Endothelial cell of umbilical vein (primary cell): Measurements from ENCODE around the gene NRG3. TPM values are rescaled to one million over a fixed set of nuclear protein-coding genes. Genes with fewer than 3 reads are reported as not detected.
"Not testable (repeated sequence)": the region's sequence is repeated elsewhere in the genome, so short reads cannot be mapped to it uniquely, and the experiment has no call there.

Source experiments
- BruUV-seq: library from RNA; stranded (reverse); fragments of 400-500 nt; replicated peaks from 2 replicates; lab custom pipeline; 2021; lab: Mats Ljungman, UMichigan
- CTCF ChIA-PET: fragments of 300-600, 350-600 bp; sonication (Branson Sonifier 250); formaldehyde crosslinking; loops from one replicate; lab custom pipeline; 2021; ENCODE audit warnings: antibody characterized with exemption, inconsistent platforms; lab: Charles Lee
- POLR2A ChIA-PET: fragments of 300-600, 350-600 bp; sonication (Branson Sonifier 250); formaldehyde crosslinking; loops from one replicate; lab custom pipeline; 2021; ENCODE audit warnings: antibody characterized with exemption, inconsistent platforms; lab: Charles Lee
- DNase-seq: peaks from one replicate; pipeline ENCODE4 v3.0.0-alpha.2; 2011; ENCODE audit warnings: low read depth, low spot score
- FAIRE-seq: peaks from 2 replicates; lab custom pipeline; 2011; peaks lifted over from hg19 to GRCh38; lab: Jason Lieb, UNC
- H2AFZ ChIP-seq: 2 replicates; pipeline ENCODE4 v1.6.0; 2012; ENCODE audit warnings: low read depth, low read length, control low read depth, inconsistent platforms
- H3K27ac ChIP-seq: 2 replicates; pipeline ENCODE4 v1.5.1; 2011; ENCODE audit warnings: low read depth, mild to moderate bottlenecking, control low read depth, low read length, moderate library complexity; ENCODE audit not compliant: insufficient read depth
- H3K27me3 ChIP-seq, 2 experiments: 2 replicates each; pipeline versions ENCODE4 v1.6.0 to v1.6.1; 2011; ENCODE audit warnings: low read length in 2 of 2, mixed read lengths in 1 of 2; ENCODE audit not compliant: control insufficient read depth in 2 of 2, insufficient read depth in 2 of 2
- H3K36me3 ChIP-seq, 2 experiments: 2 replicates in 1 of 2; 3 replicates in 1 of 2; pipeline ENCODE4 v1.5.1; 2011; ENCODE audit warnings: low read length in 2 of 2, mild to moderate bottlenecking in 1 of 2, moderate library complexity in 1 of 2; ENCODE audit not compliant: control insufficient read depth in 2 of 2, insufficient read depth in 2 of 2; ENCODE audit errors: extremely low read depth in 1 of 2
- H3K4me1 ChIP-seq: 3 replicates; pipeline ENCODE4 v1.5.1; 2011; ENCODE audit warnings: mild to moderate bottlenecking, low read length; ENCODE audit not compliant: control insufficient read depth, insufficient read depth; ENCODE audit errors: extremely low read depth
- H3K4me2 ChIP-seq: 2 replicates; pipeline ENCODE4 v1.6.1; 2011; ENCODE audit warnings: low read length, control low read depth, mixed read lengths; ENCODE audit not compliant: insufficient read depth
- H3K4me3 ChIP-seq, 3 experiments: fragments of 200-600 bp in 1 of 3; sonication (generic), shearing (Covaris generic) in 1 of 3; replicated peaks in 1 of 3; 2 replicates each; pipeline ENCODE4 v1.5.1; 2011 to 2016; ENCODE audit warnings: control low read depth in 3 of 3, low read length in 3 of 3, mild to moderate bottlenecking in 2 of 3, inconsistent platforms in 1 of 3, low read depth in 1 of 3, moderate library complexity in 1 of 3; ENCODE audit not compliant: insufficient read depth in 1 of 3
- H3K79me2 ChIP-seq: 2 replicates; pipeline ENCODE4 v1.6.0; 2012; ENCODE audit warnings: low read length, inconsistent platforms; ENCODE audit not compliant: control insufficient read depth, insufficient read depth
- H3K9ac ChIP-seq: replicated peaks from 2 replicates; pipeline ENCODE3; 2011; ENCODE audit warnings: low read length, control low read depth; ENCODE audit not compliant: insufficient read depth; ENCODE audit errors: extremely low read depth
- H3K9me1 ChIP-seq: replicated peaks from 3 replicates; pipeline ENCODE4 v1.6.0; 2011; ENCODE audit warnings: mild to moderate bottlenecking, low read length; ENCODE audit not compliant: control insufficient read depth, insufficient read depth; ENCODE audit errors: extremely low read depth
- H3K9me3 ChIP-seq: replicated peaks from 2 replicates; pipeline ENCODE4 v1.5.1; 2012; ENCODE audit warnings: low read length, inconsistent platforms; ENCODE audit not compliant: control insufficient read depth, insufficient read depth
- H4K20me1 ChIP-seq: replicated peaks from 2 replicates; pipeline ENCODE3; 2011; ENCODE audit warnings: mild to moderate bottlenecking, low read length; ENCODE audit not compliant: control insufficient read depth, insufficient read depth; ENCODE audit errors: extremely low read depth
- EZH2 ChIP-seq: IDR thresholded peaks from 2 replicates; pipeline ENCODE4 v1.6.1; 2012; ENCODE audit warnings: borderline replicate concordance, low read depth, mild to moderate bottlenecking, moderate library complexity, low read length, inconsistent platforms; ENCODE audit not compliant: severe bottlenecking
- FOS ChIP-seq: IDR thresholded peaks from 2 replicates; pipeline ENCODE4 v1.6.1; 2011; ENCODE audit warnings: mild to moderate bottlenecking, low read length, moderate library complexity, borderline replicate concordance; ENCODE audit not compliant: insufficient read depth
- GATA2 ChIP-seq: IDR thresholded peaks from 2 replicates; pipeline ENCODE4 v1.7.0; 2011; ENCODE audit warnings: low read depth, mild to moderate bottlenecking, moderate library complexity, mixed read lengths, low read length; ENCODE audit not compliant: insufficient read length, insufficient read depth
- JUN ChIP-seq: IDR thresholded peaks from 2 replicates; pipeline ENCODE4 v1.6.1; 2011; ENCODE audit warnings: borderline replicate concordance, low read depth; ENCODE audit not compliant: insufficient read length, insufficient read depth
- MYC ChIP-seq: IDR thresholded peaks from one replicate; pipeline ENCODE4 v1.6.1; 2011; ENCODE audit warnings: mild to moderate bottlenecking, low read depth, low read length
- POLR2A ChIP-seq: IDR thresholded peaks from 2 replicates; pipeline ENCODE4 v1.6.1; 2012; ENCODE audit warnings: low read depth, mild to moderate bottlenecking, control low read depth, low read length
- POLR2AphosphoS5 ChIP-seq: IDR thresholded peaks from 2 replicates; pipeline ENCODE4 v1.6.1; 2012; ENCODE audit warnings: low read depth, mild to moderate bottlenecking, control low read depth, low read length, moderate library complexity; ENCODE audit not compliant: insufficient read depth
- dilution Hi-C: fragments of 300-500 bp; cut with MboI; formaldehyde crosslinking; loops from one replicate; pipeline ENCODE4 v1.15.0; 2019; ENCODE audit warnings: low sequenced_read_pairs; ENCODE audit not compliant: extremely low pct_ligation_motif_present
- intact Hi-C: fragments of 100-400 bp; cut with micrococcal nuclease; formaldehyde crosslinking; loops from one replicate; pipeline ENCODE4 v1.10.0; 2022
- polyA plus RNA-seq, 4 experiments: library from polyadenylated mRNA; depleted of rRNA in 3 of 4; stranded (reverse) in 3 of 4; unstranded in 1 of 4; fragments of >200 nt; gene quantifications; 2 replicates each; pipeline versions ENCODE4 v1.2.1 to v1.2.3, GENCODE V29; 2011 to 2012; ENCODE audit warnings: missing spikeins in 1 of 4
- total RNA-seq: library from RNA; stranded (reverse); gene quantifications from 2 replicates; pipeline ENCODE4 v1.2.3, GENCODE V29; 2021
- TF ChIP-seq, protein P1 (sequence below): IDR thresholded peaks from 2 replicates; pipeline ENCODE4 v1.6.1; 2011; ENCODE audit not compliant: insufficient read depth, insufficient read length
- TF ChIP-seq, protein P2 (sequence below), 2 donors: IDR thresholded peaks; 1 replicate in 1 of 2; 2 replicates in 1 of 2; pipeline ENCODE4 v1.5.1; 2011; ENCODE audit warnings: low read length in 2 of 2, mild to moderate bottlenecking in 2 of 2, moderate library complexity in 2 of 2, control low read depth in 1 of 2, inconsistent platforms in 1 of 2, low read depth in 1 of 2; ENCODE audit not compliant: insufficient read depth in 1 of 2; ENCODE audit errors: extremely low read depth in 1 of 2

The NRG3 gene
- total and polyA plus RNA-seq, 2 donors (not counting 3 experiments of a cell fraction or from before 2014, with no cell fraction given) = 1.9 to 3.9 TPM

DNA sequence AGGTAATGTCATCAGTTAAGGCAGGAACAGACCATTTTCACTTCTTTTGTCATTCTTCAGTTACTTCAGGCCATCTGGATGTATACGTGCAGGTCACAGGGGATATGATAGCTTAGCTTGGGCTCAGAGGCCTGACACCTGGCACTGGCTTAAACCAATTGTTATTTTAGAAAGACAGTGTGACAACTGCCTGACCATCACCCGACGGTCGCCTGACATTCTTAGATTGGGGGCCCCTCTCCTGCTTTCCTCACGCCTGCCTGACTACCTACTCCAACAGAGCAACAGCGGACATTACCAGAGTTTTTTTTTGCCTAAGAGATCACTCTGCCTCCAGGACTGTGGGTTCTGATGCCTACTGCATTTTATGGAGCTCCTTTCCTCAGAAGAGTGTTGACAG, 803.5 kb downstream of the NRG3 start:
- H3K27ac ChIP-seq, H3K27me3 ChIP-seq, H3K9me3 ChIP-seq, H3K36me3 ChIP-seq, H2AFZ ChIP-seq, dilution Hi-C loops, H4K20me1 ChIP-seq, DNase-seq, H3K4me1 ChIP-seq, H3K9me1 ChIP-seq, intact Hi-C loops, CTCF ChIA-PET, POLR2A ChIA-PET, H3K4me2 ChIP-seq, H3K9ac ChIP-seq, BruUV-seq, FAIRE-seq, H3K4me3 ChIP-seq, H3K79me2 ChIP-seq: not testable (repeated sequence)

DNA sequence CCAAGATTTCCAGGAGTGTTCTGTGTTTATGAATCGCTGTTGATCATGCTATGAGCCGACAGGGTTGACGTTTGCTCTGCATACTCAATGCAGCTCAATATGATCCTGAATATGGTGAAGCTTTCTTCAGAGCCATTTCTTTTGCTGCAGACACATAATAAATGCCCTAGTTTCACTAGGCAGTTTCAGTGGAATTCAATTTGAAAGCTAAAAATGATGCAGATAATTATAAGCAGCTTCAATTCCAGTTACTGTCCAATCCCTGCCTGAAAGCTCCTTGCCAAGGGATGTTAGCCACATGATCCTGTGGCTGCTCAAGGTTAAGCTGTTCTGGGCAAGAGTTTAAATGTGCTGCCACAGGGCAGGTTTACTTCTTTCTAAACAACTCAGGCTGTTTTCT, 805.6 kb downstream of the NRG3 start:
- Histone ChIP-seq H3K79me2 (no peaks in the 10 kb centered on the region), H3K4me3 (no peak overlapping the region), H3K9ac (no peak overlapping the region), H3K4me1 (no peaks in the 10 kb centered on the region), H3K9me1 (no peaks in the 10 kb centered on the region), H3K4me2 (no peak overlapping the region), H4K20me1 (no peaks in the 10 kb centered on the region), H2AFZ (no peak overlapping the region), H3K27ac (no peak overlapping the region), H3K27me3 (no peaks in the 10 kb centered on the region), H3K36me3 (no peaks in the 10 kb centered on the region), H3K9me3 (no peaks in the 10 kb centered on the region)
- dilution Hi-C loops (no loop called here), intact Hi-C loops (no loop called here)
- TF ChIP-seq, protein P1, sequence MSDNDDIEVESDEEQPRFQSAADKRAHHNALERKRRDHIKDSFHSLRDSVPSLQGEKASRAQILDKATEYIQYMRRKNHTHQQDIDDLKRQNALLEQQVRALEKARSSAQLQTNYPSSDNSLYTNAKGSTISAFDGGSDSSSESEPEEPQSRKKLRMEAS = no peak
- no peak for TF ChIP-seq MYC
- TF ChIP-seq JUN = no peak
- TF ChIP-seq POLR2A = no peak
- no peak for TF ChIP-seq GATA2
- TF ChIP-seq POLR2AphosphoS5 = no peak
- no peak for TF ChIP-seq FOS
- TF ChIP-seq, protein P2, sequence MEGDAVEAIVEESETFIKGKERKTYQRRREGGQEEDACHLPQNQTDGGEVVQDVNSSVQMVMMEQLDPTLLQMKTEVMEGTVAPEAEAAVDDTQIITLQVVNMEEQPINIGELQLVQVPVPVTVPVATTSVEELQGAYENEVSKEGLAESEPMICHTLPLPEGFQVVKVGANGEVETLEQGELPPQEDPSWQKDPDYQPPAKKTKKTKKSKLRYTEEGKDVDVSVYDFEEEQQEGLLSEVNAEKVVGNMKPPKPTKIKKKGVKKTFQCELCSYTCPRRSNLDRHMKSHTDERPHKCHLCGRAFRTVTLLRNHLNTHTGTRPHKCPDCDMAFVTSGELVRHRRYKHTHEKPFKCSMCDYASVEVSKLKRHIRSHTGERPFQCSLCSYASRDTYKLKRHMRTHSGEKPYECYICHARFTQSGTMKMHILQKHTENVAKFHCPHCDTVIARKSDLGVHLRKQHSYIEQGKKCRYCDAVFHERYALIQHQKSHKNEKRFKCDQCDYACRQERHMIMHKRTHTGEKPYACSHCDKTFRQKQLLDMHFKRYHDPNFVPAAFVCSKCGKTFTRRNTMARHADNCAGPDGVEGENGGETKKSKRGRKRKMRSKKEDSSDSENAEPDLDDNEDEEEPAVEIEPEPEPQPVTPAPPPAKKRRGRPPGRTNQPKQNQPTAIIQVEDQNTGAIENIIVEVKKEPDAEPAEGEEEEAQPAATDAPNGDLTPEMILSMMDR (IDR thresholded peaks at IDR 0.05; ENCODE audit: extremely low read depth in 1 of 2, insufficient read depth in 1 of 2, low read depth in 1 of 2, low read length in 2 of 2) = no peak
- no peak for TF ChIP-seq EZH2
- CTCF ChIA-PET = no interaction called here
- FAIRE-seq (no peak), DNase-seq (no peak)
- no TSS peak for BruUV-seq
- POLR2A ChIA-PET = no interaction called here
